ENCODE measurements around the gene IL13.

Gene IL13

GRCh38 chr5:132674671-132675506 is 16.9 kb downstream of the IL13 start:
- peak overlapping the region; percentile 82 for H2BK15ac ChIP-seq (ENCODE audit: low read depth, poor library complexity, severe bottlenecking)
- DNase-seq = peak; percentile 94
- H3K4me3 ChIP-seq (ENCODE audit: insufficient read depth in 1 of 2, low read depth in 1 of 2, low read length in 2 of 2) = peak overlapping the region in 1 of 2 experiments; percentile 66
- no peaks in the 10 kb centered on the region for H3K9me3 ChIP-seq (ENCODE audit: control insufficient read depth, low read length)
- peak overlapping the region in 1 of 2 experiments; percentile 53 for H3K4ac ChIP-seq (ENCODE audit: low read depth in 1 of 2, low read length in 2 of 2)
- H3K79me1 ChIP-seq (replicated peaks; ENCODE audit: low read length, poor library complexity, severe bottlenecking) = no peaks in the 10 kb centered on the region
- H2BK5ac ChIP-seq (ENCODE audit: low read depth, low read length, poor library complexity, severe bottlenecking) = no peak overlapping the region
- H2AK5ac ChIP-seq (ENCODE audit: low read length, severe bottlenecking) = no peak overlapping the region
- H2BK120ac ChIP-seq (ENCODE audit: low read depth, low read length) = no peak overlapping the region
- peak overlapping the region; percentile 24 for H4K8ac ChIP-seq (ENCODE audit: low read length)
- peak overlapping the region; percentile 71 for H4K91ac ChIP-seq (ENCODE audit: low read length)
- no peaks in the 10 kb centered on the region for H3K36me3 ChIP-seq (ENCODE audit: control insufficient read depth in 1 of 2, insufficient read depth in 2 of 2, low read depth in 1 of 2, low read length in 2 of 2)
- H2AFZ ChIP-seq (ENCODE audit: low read depth, low read length) = no peak overlapping the region
- WGBS = 64% methylated on average over 11 of the region's 13 CpGs
- H3K23ac ChIP-seq (ENCODE audit: low read length in 2 of 2) = no peak overlapping the region
- H3K4me1 ChIP-seq (ENCODE audit: control insufficient read depth, insufficient read depth, low read depth, low read length) = peaks cover 17% of the 10 kb centered on the region
- no peak overlapping the region for H3K4me2 ChIP-seq (ENCODE audit: low read length, poor library complexity, severe bottlenecking)
- peak overlapping the region in 1 of 2 experiments; percentile 70 for H3K18ac ChIP-seq (ENCODE audit: low read depth in 1 of 2, low read length in 2 of 2)
- peak overlapping the region; percentile 88 for H3K27ac ChIP-seq (ENCODE audit: low read length, poor library complexity, severe bottlenecking)
- peak overlapping the region in 1 of 2 experiments; percentile 85 for H3K14ac ChIP-seq (ENCODE audit: low read length in 2 of 2)
- peak overlapping the region; percentile 87 to 89 for H2BK12ac ChIP-seq (ENCODE audit: low read length in 2 of 2)
- H3K9ac ChIP-seq (ENCODE audit: low read length) = peak overlapping the region; percentile 81
- peaks cover 0 to 12% of the 10 kb centered on the region in 2 experiments for H3K27me3 ChIP-seq (ENCODE audit: control insufficient read depth in 1 of 2, insufficient read depth in 1 of 2, low read length in 2 of 2)

- 96% methylated on average over 9 of the region's 11 CpGs for WGBS
- peak overlapping the region; percentile 37 for H2BK15ac ChIP-seq (ENCODE audit: low read depth, poor library complexity, severe bottlenecking)
- H3K4me3 ChIP-seq (ENCODE audit: insufficient read depth in 1 of 2, low read depth in 1 of 2, low read length in 2 of 2) = no peak overlapping the region
- H2BK12ac ChIP-seq (ENCODE audit: low read length in 2 of 2) = peak overlapping the region; percentile 32 to 90
- peak overlapping the region in 1 of 2 experiments; percentile 78 for H3K18ac ChIP-seq (ENCODE audit: low read depth in 1 of 2, low read length in 2 of 2)
- H3K4me1 ChIP-seq (ENCODE audit: control insufficient read depth, insufficient read depth, low read depth, low read length) = peaks cover 17% of the 10 kb centered on the region
- H3K9me3 ChIP-seq (ENCODE audit: control insufficient read depth, low read length) = no peaks in the 10 kb centered on the region
- no peaks in the 10 kb centered on the region for H3K79me1 ChIP-seq (replicated peaks; ENCODE audit: low read length, poor library complexity, severe bottlenecking)
- H2BK120ac ChIP-seq (ENCODE audit: low read depth, low read length) = peak overlapping the region; percentile 23
- peak overlapping the region; percentile 95 for H2AK5ac ChIP-seq (ENCODE audit: low read length, severe bottlenecking)
- no peak overlapping the region for H2BK5ac ChIP-seq (ENCODE audit: low read depth, low read length, poor library complexity, severe bottlenecking)
- H3K9ac ChIP-seq (ENCODE audit: low read length) = no peak overlapping the region
- H4K8ac ChIP-seq (ENCODE audit: low read length) = peak overlapping the region; percentile 64
- peak overlapping the region in 1 of 2 experiments; percentile 24 for H3K4ac ChIP-seq (ENCODE audit: low read depth in 1 of 2, low read length in 2 of 2)
- no peak overlapping the region for H2AFZ ChIP-seq (ENCODE audit: low read depth, low read length)
- H3K14ac ChIP-seq (ENCODE audit: low read length in 2 of 2) = no peak overlapping the region
- H3K4me2 ChIP-seq (ENCODE audit: low read length, poor library complexity, severe bottlenecking) = no peak overlapping the region
- no peak overlapping the region for H3K27ac ChIP-seq (ENCODE audit: low read length, poor library complexity, severe bottlenecking)
- DNase-seq = no peak
- peak overlapping the region; percentile 78 for H4K91ac ChIP-seq (ENCODE audit: low read length)
- H3K23ac ChIP-seq (ENCODE audit: low read length in 2 of 2) = no peak overlapping the region
- no peaks in the 10 kb centered on the region for H3K36me3 ChIP-seq (ENCODE audit: control insufficient read depth in 1 of 2, insufficient read depth in 2 of 2, low read depth in 1 of 2, low read length in 2 of 2)
- peaks cover 0 to 9% of the 10 kb centered on the region in 2 experiments for H3K27me3 ChIP-seq (ENCODE audit: control insufficient read depth in 1 of 2, insufficient read depth in 1 of 2, low read length in 2 of 2)
Measured at GRCh38 chr5:132675936-132676689, 18.1 kb downstream of the IL13 start.

- peak overlapping the region; percentile 18 for H3K27ac ChIP-seq (ENCODE audit: low read length, poor library complexity, severe bottlenecking)
Measured at GRCh38 chr5:132677191-132677590, 19.2 kb downstream of the IL13 start.

More at GRCh38 chr5:132677191-132677590, 19.2 kb downstream of the IL13 start:
- H3K4ac ChIP-seq (ENCODE audit: low read depth in 1 of 2, low read length in 2 of 2) = no peak overlapping the region
- no peak overlapping the region for H2BK15ac ChIP-seq (ENCODE audit: low read depth, poor library complexity, severe bottlenecking)
- H2BK12ac ChIP-seq (ENCODE audit: low read length in 2 of 2) = no peak overlapping the region
- H3K14ac ChIP-seq (ENCODE audit: low read length in 2 of 2) = no peak overlapping the region
- no peaks in the 10 kb centered on the region for H3K36me3 ChIP-seq (ENCODE audit: control insufficient read depth in 1 of 2, insufficient read depth in 2 of 2, low read depth in 1 of 2, low read length in 2 of 2)
- no peak overlapping the region for H3K23ac ChIP-seq (ENCODE audit: low read length in 2 of 2)
- H2AK5ac ChIP-seq (ENCODE audit: low read length, severe bottlenecking) = no peak overlapping the region
- no peak overlapping the region for H3K18ac ChIP-seq (ENCODE audit: low read depth in 1 of 2, low read length in 2 of 2)
- no peak overlapping the region for H3K4me3 ChIP-seq (ENCODE audit: insufficient read depth in 1 of 2, low read depth in 1 of 2, low read length in 2 of 2)
- H3K79me1 ChIP-seq (replicated peaks; ENCODE audit: low read length, poor library complexity, severe bottlenecking) = no peaks in the 10 kb centered on the region
- H2BK120ac ChIP-seq (ENCODE audit: low read depth, low read length) = no peak overlapping the region
- peak; percentile 96 for DNase-seq
- H3K27me3 ChIP-seq (ENCODE audit: control insufficient read depth in 1 of 2, insufficient read depth in 1 of 2, low read length in 2 of 2) = peaks cover 0 to 9% of the 10 kb centered on the region in 2 experiments
- no peak overlapping the region for H2AFZ ChIP-seq (ENCODE audit: low read depth, low read length)
- no peak overlapping the region for H2BK5ac ChIP-seq (ENCODE audit: low read depth, low read length, poor library complexity, severe bottlenecking)
- H3K9me3 ChIP-seq (ENCODE audit: control insufficient read depth, low read length) = no peaks in the 10 kb centered on the region
- peaks cover 17% of the 10 kb centered on the region for H3K4me1 ChIP-seq (ENCODE audit: control insufficient read depth, insufficient read depth, low read depth, low read length)
- no peak overlapping the region for H4K91ac ChIP-seq (ENCODE audit: low read length)
- no peak overlapping the region for H3K9ac ChIP-seq (ENCODE audit: low read length)
- no peak overlapping the region for H4K8ac ChIP-seq (ENCODE audit: low read length)
- 10% methylated on average over 6 of the region's 7 CpGs for WGBS
- H3K4me2 ChIP-seq (ENCODE audit: low read length, poor library complexity, severe bottlenecking) = no peak overlapping the region

Measured in mesenchymal stem cell (in vitro differentiated cells and primary cell).